ENCODE measurements around the gene SNRNP48.

SNRNP48 gene

GRCh38 chr6:7647504-7647903 is 57.5 kb downstream of the SNRNP48 start:
- no peak for DNase-seq

- DNase-seq: no peak
Observed at GRCh38 chr6:7649037-7649810, 59.2 kb downstream of the SNRNP48 start.

GRCh38 chr6:7650878-7651277 is 60.9 kb downstream of the SNRNP48 start:
- no peak for DNase-seq

- no peak for DNase-seq
Observed at GRCh38 chr6:7652957-7653356, 63.0 kb downstream of the SNRNP48 start.

- no peak for DNase-seq
Observed at GRCh38 chr6:7656355-7656754, 66.4 kb downstream of the SNRNP48 start.

GRCh38 chr6:7658543-7658942 is 68.5 kb downstream of the SNRNP48 start:
- DNase-seq: no peak

GRCh38 chr6:7661364-7661763 is 71.4 kb downstream of the SNRNP48 start:
- DNase-seq: no peak
